Caco-2 (cell line): Measurements from ENCODE around the gene BBX. TPM values are rescaled to one million over a fixed set of nuclear protein-coding genes. Genes with fewer than 3 reads are reported as not detected.

ENCODE experiments used
- BruUV-seq: library from RNA; stranded (reverse); fragments of 400-500 nt; replicated peaks from 2 replicates; lab custom pipeline; 2021; lab: Mats Ljungman, UMichigan
- CTCF ChIA-PET: fragments of 300-600 bp; sonication (Branson Sonifier 250); formaldehyde crosslinking; loops from one replicate; lab custom pipeline; 2022; ENCODE audit warnings: antibody characterized with exemption; lab: Charles Lee
- POLR2A ChIA-PET: fragments of 300-600 bp; sonication (Branson Sonifier 250); formaldehyde crosslinking; loops from one replicate; lab custom pipeline; 2022; ENCODE audit warnings: antibody characterized with exemption; lab: Charles Lee
- DNase-seq, 2 experiments: peaks; one replicate each; pipeline versions ENCODE4 v3.0.0 to v3.0.0-alpha.2; 2020 to 2022
- H3K27me3 ChIP-seq: replicated peaks from 2 replicates; pipeline ENCODE4 v1.6.0; 2011; ENCODE audit warnings: low read length; ENCODE audit not compliant: control insufficient read depth, insufficient read depth
- H3K36me3 ChIP-seq: 2 replicates; pipeline ENCODE4 v1.5.1; 2011; ENCODE audit warnings: low read length; ENCODE audit not compliant: control insufficient read depth, insufficient read depth
- H3K4me1 ChIP-seq: fragments of 250-450 bp; sonication (Bioruptor Pico); 2 replicates; pipeline ENCODE4 v1.5.1; 2020; ENCODE audit warnings: mild to moderate bottlenecking
- H3K4me3 ChIP-seq: 2 replicates; pipeline ENCODE4 v1.5.1; 2011; ENCODE audit warnings: low read depth, mild to moderate bottlenecking, control low read depth, low read length
- H3K9me3 ChIP-seq: fragments of 250-450 bp; sonication (Bioruptor Pico); 2 replicates; pipeline ENCODE4 v1.5.1; 2020; ENCODE audit warnings: mild to moderate bottlenecking, moderate library complexity
- H3K27ac Mint-ChIP-seq: one replicate; pipeline ENCODE4 v1.8.0; 2022; ENCODE audit warnings: mixed read lengths; ENCODE audit not compliant: unreplicated experiment
- H3K27me3 Mint-ChIP-seq: one replicate; pipeline ENCODE4 v1.8.0; 2022; ENCODE audit warnings: mixed read lengths; ENCODE audit not compliant: insufficient read depth, unreplicated experiment
- H3K36me3 Mint-ChIP-seq: one replicate; pipeline ENCODE4 v1.8.0; 2022; ENCODE audit warnings: mild to moderate bottlenecking, mixed read lengths; ENCODE audit not compliant: insufficient read depth, unreplicated experiment
- H3K4me1 Mint-ChIP-seq: one replicate; pipeline ENCODE4 v1.8.0; 2022; ENCODE audit warnings: low read depth, mixed read lengths; ENCODE audit not compliant: unreplicated experiment
- H3K4me3 Mint-ChIP-seq: one replicate; pipeline ENCODE4 v1.8.0; 2022; ENCODE audit warnings: mild to moderate bottlenecking, moderate library complexity, mixed read lengths; ENCODE audit not compliant: unreplicated experiment
- H3K9me3 Mint-ChIP-seq: one replicate; pipeline ENCODE4 v1.8.0; 2022; ENCODE audit warnings: mixed read lengths; ENCODE audit not compliant: unreplicated experiment
- CTCF ChIP-seq, 2 experiments: fragments of 200-600 bp in 1 of 2; IDR thresholded peaks; 1 replicate in 1 of 2; 2 replicates in 1 of 2; pipeline versions ENCODE4 v1.5.1 to v1.8.0; 2011 to 2022; ENCODE audit warnings: antibody characterized with exemption in 1 of 2, control low read depth in 1 of 2, inconsistent platforms in 1 of 2, low read depth in 1 of 2, low read length in 1 of 2, mild to moderate bottlenecking in 1 of 2, moderate library complexity in 1 of 2; ENCODE audit not compliant: insufficient read depth in 1 of 2, severe bottlenecking in 1 of 2, unreplicated experiment in 1 of 2
- intact Hi-C: fragments of 100-400 bp; cut with micrococcal nuclease; formaldehyde crosslinking; loops from one replicate; pipeline ENCODE4 v1.10.0; 2022; ENCODE audit not compliant: unreplicated experiment
- total RNA-seq: library from RNA; stranded (reverse); gene quantifications from 2 replicates; pipeline ENCODE4 v1.2.3, GENCODE V29; 2022

BBX gene
- total RNA-seq, 1 experiment from 2014 or later, result 2.6 TPM

- Mint-ChIP-seq H3K4me3 (no peak overlapping the region), H3K27ac (no peak overlapping the region), H3K27me3 (peaks cover 12% of the 10 kb centered on the region), H3K9me3 (no peaks in the 10 kb centered on the region), H3K36me3 (no peaks in the 10 kb centered on the region), H3K4me1 (no peaks in the 10 kb centered on the region)
- no peaks in the 10 kb centered on the region for H3K9me3 ChIP-seq
- TF ChIP-seq CTCF (IDR thresholded peaks at IDR 0.05; ENCODE audit: insufficient read depth in 1 of 2, low read depth in 1 of 2, low read length in 1 of 2, severe bottlenecking in 1 of 2, unreplicated experiment in 1 of 2), result no peak
- BruUV-seq, result no TSS peak
- ChIA-PET POLR2A (no interaction called here), CTCF (interaction anchor here (1.5 kb wide), 1 partner anchor 81 kb away, joined by 3 read pairs; no protein-coding TSS in a partner anchor)
- H3K4me3 ChIP-seq, result no peak overlapping the region
- no peaks in the 10 kb centered on the region for H3K36me3 ChIP-seq
- DNase-seq, result no peak
- intact Hi-C loops, result no loop called here
- 0 out of 2 replicates have a peak, but pooled peaks cover 5% of the 10 kb centered on the region for H3K4me1 ChIP-seq
- H3K27me3 ChIP-seq, result no peaks in the 10 kb centered on the region
Measured at GRCh38 chr3:107594870-107595269, 72.1 kb downstream of the BBX start.

- TF ChIP-seq CTCF (IDR thresholded peaks at IDR 0.05; ENCODE audit: insufficient read depth in 1 of 2, low read depth in 1 of 2, low read length in 1 of 2, severe bottlenecking in 1 of 2, unreplicated experiment in 1 of 2), result no peak
- Histone ChIP-seq H3K4me1 (0 out of 2 replicates have a peak, but pooled peaks cover 5% of the 10 kb centered on the region), H3K4me3 (no peak overlapping the region), H3K9me3 (no peaks in the 10 kb centered on the region), H3K27me3 (no peaks in the 10 kb centered on the region), H3K36me3 (no peaks in the 10 kb centered on the region)
- intact Hi-C loops, result no loop called here
- BruUV-seq, result no TSS peak
- DNase-seq, result no peak
- Mint-ChIP-seq H3K27ac (no peak overlapping the region), H3K36me3 (no peaks in the 10 kb centered on the region), H3K4me1 (no peaks in the 10 kb centered on the region), H3K4me3 (no peak overlapping the region), H3K9me3 (no peaks in the 10 kb centered on the region), H3K27me3 (peaks cover 6% of the 10 kb centered on the region)
- POLR2A ChIA-PET, result no interaction called here
- CTCF ChIA-PET, result no interaction called here
Measured at GRCh38 chr3:107596639-107597038, 73.9 kb downstream of the BBX start.

GRCh38 chr3:107598926-107599771 is 76.4 kb downstream of the BBX start:
- CTCF ChIA-PET, result no interaction called here
- POLR2A ChIA-PET, result no interaction called here
- Mint-ChIP-seq H3K36me3 (no peaks in the 10 kb centered on the region), H3K27me3 (peaks cover 2% of the 10 kb centered on the region), H3K27ac (no peak overlapping the region), H3K9me3 (no peaks in the 10 kb centered on the region), H3K4me1 (no peaks in the 10 kb centered on the region), H3K4me3 (peak overlapping the region; percentile 45)
- DNase-seq, result peak in 1 of 2 experiments; percentile 27
- BruUV-seq, result no TSS peak
- Histone ChIP-seq H3K27me3 (no peaks in the 10 kb centered on the region), H3K9me3 (no peaks in the 10 kb centered on the region), H3K4me3 (no peak overlapping the region), H3K4me1 (0 out of 2 replicates have a peak, but pooled peaks cover 5% of the 10 kb centered on the region), H3K36me3 (no peaks in the 10 kb centered on the region)
- intact Hi-C loops, result no loop called here
- no peak for TF ChIP-seq CTCF (IDR thresholded peaks at IDR 0.05; ENCODE audit: insufficient read depth in 1 of 2, low read depth in 1 of 2, low read length in 1 of 2, severe bottlenecking in 1 of 2, unreplicated experiment in 1 of 2)
